HG02840 (cell line): Measurements from ENCODE around the gene CEACAM20.
"Not testable (repeated sequence)": the region's sequence is repeated elsewhere in the genome, so short reads cannot be mapped to it uniquely, and the experiment has no call there.

Experiments
- ATAC-seq: cut with Tn5 transposase; IDR thresholded peaks from one replicate; pipeline ENCODE4 v1.9.1; 2021; ENCODE audit warnings: mild to moderate bottlenecking, moderate library complexity, moderate number of reproducible peaks; ENCODE audit not compliant: unreplicated experiment, low FRiP score

CEACAM20 gene

DNA sequence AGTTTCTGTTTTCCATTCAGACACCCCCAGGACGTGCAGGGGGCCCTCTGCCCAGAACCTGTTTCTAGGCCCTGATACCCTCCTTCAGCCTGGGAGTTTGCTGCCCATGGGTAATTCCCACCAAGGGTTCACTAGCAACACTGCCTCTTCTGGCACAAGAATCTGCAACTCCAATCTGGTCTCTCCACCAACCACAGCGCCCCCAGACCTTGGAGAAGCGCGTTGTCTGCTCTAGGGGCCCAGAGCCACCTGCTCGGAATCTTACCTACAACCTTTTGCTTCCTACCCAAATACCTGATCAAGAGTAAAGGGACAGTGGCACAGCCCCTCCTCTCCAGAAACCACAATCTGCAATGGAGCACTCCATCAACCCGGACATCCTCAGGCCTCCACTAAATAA lies 29.9 kb downstream of the CEACAM20 start:
- no peak for ATAC-seq

GRCh38 chr19:44498988-44499387 lies 30.5 kb downstream of the CEACAM20 start:
- ATAC-seq, result no peak

DNA sequence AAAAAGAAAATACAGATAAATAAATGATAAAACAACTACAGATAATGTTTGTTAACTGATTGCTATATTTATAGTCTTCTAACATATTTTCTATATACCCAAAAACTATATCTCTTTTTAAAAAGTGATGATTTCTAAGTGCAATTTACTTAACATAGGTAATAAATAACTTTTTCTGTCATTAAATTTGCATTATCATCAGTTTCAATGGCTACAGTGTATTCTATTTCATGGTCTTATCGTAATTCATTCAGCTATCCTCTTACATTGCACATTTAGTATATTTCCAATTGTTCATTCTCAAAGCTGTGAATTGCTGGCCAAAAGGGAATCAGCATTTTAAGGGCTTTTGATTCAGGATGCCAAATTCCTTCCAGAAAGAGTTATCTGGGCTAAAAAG lies 32.8 kb downstream of the CEACAM20 start:
- ATAC-seq, result no peak

- no peak for ATAC-seq
Measured at GRCh38 chr19:44476559-44477408, 52.7 kb downstream of the CEACAM20 start.

DNA sequence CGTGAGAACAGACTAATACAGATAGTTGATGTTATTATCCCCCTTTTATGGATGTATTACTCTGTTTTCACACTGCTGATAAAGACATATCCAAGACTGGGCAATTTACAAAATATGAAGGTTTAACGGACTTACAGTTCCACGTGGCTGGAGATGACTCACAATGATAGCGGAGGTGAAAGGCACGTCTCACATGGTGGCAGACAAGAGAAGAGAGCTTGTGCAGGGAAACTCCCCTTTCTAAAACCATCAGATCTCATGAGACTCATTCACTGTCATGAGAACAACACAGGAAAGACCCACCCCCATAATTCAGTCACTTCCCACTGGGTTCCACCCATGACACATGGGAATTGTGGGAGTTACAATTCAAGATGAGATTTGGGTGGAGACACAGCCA lies 60.7 kb downstream of the CEACAM20 start:
- not testable (repeated sequence) for ATAC-seq

- not testable (repeated sequence) for ATAC-seq
Measured at GRCh38 chr19:44462600-44463286, 66.7 kb downstream of the CEACAM20 start.
